GM18502 (cell line): Measurements from ENCODE around the gene SDHB.

Experiments used
- ATAC-seq: cut with Tn5 transposase; IDR thresholded peaks from one replicate; pipeline ENCODE4 v1.9.1; 2021; ENCODE audit warnings: mild to moderate bottlenecking; ENCODE audit not compliant: unreplicated experiment, poor library complexity

SDHB gene

DNA sequence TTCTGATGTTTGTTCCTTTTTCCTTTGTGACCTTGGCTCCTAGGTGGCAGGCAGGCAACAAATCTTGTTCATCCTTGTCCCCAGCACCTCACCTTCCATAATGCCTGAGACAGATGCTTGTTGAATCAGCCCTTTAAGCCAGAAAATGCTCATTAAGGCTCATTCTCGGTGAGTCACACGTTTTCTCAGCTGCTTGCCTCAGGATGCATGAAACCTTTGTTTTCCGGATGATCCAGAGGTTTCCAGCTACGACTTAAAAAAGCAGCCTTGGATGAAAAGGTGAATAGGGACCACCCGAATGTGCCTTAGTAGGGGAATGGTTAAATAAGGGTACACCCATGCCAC lies 37.5 kb downstream of the SDHB start:
- ATAC-seq, result no peak

DNA sequence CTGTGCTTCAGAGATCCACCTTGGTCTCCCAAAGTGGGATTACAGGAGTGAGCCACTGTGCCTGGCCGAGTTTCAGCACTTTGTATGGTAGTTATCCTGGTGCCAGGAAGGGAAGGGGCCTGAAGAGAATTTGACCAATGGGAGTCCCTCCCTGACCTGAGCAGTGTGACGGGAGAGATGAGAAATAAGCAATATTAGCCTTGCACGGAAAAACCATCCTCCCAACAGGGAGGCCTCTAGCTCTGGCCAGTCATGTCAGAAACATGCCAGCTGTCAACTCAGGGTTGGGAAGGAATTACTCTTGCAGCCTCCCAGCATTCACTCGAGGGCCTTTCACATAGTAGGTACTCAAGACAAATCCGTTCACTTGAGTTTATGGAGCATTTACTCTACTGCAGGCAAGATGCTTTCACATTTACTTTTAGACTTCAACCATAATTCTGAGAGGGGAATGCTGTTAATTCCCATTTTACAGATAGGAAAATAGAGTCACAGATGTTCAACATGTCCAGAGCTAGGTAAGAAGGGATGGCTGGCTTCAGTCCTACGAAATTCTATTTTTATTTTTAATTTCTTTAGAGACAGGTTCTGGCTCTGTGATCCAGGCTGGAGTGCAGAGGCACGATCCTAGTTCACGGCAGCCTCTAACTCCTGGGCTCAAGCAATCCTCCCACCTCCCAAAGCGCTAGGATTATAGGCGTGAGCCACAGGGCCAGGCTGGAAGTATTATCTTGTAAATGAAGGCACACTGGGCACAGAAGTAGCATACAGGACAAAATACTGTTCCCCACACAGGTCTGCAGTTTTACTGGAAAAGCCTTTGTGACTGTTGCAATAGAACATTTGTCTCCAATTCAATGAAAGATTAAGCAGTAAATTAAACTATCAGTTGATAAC lies 38.9 kb downstream of the SDHB start:
- no peak for ATAC-seq

DNA sequence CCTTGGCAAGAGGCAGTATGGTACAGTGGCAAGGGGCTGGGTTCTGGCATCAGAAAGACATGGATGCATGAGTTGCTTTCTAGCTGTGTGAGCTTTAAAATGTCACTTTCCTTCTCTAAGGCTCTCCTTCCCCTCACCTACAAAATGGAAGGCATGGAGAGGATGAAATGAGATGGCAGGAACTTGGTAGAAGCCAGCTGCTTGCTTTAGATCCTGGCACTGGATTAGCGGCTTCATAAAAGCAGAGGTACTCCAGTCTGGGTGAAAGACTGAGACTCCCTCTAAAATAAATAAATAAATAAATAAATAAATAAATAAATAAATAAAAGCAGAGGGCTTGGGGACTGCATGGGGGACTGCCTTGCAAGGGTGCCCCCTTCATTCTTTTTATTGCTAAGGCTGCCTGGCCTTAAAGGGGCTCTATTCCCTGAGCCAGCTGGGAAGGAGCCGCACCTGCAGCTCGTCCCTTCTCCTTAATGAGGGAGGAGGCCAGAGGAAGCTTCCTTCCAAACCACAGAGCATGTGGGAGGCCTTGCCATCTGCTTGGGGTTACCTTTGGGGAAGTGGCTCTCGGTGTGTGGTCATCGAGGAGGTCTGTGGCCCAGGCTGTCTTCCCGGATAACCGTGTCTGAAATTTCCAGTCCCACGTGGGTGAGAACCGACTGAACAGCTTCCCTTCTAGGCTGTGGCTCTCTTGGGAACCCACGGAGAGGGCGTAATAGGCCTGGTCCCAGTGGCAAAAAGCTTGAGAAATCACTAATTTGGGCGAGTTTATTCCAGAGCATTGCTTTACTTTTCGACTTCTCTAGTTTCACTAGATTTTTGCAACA lies 40.1 kb downstream of the SDHB start:
- no peak for ATAC-seq

DNA sequence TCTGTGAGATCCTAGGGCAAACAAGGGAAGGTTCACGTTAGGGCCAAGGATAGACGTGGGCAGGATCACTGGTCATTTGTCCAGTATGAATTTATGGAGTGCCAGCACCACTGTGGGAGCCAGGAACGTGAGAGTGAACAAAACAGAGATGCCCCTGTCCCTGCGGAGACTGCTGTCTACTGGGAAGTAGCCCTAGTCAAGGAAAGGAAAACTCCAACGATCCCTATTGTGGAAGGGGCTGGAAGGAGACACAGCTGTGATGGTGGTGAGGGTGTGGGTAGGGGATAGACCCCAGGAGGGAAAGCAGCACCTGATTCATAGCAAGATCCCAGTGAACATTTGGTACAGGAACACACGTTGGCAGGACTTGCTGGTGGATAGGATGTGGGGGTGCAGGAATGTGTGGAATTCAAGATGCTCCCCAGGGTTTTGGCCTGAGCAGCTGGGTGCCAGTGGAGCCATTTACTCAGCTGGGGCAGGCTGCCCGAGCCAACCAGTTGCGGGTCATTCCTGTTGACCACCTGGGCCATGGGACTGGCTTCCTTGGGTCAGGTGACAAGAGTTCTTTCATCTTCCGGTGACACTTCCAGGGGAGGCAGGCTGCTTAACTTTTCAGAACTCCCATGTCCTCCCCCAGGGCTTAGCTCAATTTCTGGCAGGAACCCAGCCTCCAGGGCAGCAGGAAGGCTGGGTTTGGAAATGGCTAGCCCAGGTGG lies 40.9 kb downstream of the SDHB start:
- ATAC-seq, result no peak

DNA sequence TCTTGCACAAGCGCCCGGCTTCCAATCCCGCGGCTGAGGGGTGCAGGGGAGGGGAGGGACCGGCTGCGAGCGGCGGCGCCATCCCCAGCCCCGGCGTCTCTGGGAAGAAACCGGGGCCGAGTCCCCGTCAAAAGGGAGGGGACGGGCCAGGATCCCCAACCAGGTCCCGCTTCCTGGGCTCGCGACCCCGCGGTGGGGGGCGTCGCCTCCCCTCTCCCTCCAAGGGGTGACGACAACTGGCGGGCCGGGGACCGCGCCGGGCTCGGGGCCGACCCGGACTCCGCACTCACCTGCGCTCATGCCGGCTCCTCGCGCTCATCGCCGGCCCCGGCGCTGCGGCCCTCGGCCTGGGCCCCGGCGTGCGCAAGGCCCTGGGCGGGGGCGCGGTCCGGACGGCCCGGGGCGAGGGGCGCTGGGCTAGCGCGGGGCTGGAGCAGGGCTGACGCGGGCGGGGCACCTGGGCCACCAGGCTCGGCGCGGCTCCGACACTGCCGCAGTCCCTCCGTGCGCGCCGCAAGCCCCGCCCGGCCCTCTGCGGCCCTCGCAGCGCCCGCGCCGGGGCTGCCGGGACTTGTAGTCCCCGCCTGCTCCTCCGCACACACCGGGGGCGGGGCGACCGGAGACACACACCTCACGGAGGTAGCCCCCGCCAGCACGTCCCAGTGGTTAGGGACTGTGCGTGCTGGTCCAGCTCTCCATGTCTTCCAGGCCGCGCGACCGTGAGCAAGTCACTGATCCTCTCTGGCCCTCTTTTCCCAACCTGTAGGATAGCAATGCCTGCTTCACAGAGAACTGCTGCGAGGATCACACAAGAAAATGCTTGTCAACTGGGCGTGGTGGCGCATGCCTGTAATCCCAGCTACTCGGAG lies 42.2 kb downstream of the SDHB start, which contains the start of gene ATP13A2:
ATP13A2 (minus strand) TSS at position 490 of the 869 bp plus-strand sequence; CDS start at position 300, 190 bp downstream.
- ATAC-seq, result peak; percentile 88

DNA sequence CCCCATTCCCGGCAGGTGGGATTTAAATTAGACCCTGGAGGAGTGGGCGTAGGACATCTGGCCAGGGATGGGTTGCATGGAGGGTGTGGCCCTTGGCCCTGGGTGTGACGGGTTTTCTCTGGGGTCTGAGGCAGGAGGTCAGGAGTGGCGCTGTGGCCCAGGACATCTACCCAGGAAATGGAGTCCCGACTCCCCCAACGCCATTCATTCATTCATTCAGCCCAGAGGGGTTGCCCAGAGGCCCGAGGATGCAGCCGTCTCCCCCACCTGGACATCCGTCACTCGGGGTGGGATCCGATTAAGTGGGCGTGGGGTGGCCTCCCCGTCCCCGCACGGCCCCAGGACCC lies 42.8 kb downstream of the SDHB start:
- no peak for ATAC-seq

DNA sequence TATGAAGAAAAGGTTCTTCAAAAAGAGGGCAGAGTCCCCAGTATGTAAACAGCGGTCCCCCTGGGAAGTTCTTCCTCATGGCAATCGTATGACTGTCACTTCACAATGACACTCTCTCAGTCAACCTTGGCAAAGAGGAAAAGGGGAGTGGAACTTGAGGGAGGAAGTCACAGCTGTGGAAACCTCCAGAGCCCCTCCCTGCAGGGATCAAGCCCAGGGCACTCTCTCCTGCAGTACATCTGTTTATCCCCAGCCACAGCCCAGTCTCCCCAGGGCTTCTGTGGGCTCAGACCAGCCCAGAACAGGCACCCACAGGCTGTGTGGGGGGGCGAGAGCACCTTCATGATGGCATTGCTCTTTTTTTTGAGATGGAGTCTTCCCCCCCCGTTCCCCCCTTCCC lies 44.1 kb downstream of the SDHB start:
- no peak for ATAC-seq

DNA sequence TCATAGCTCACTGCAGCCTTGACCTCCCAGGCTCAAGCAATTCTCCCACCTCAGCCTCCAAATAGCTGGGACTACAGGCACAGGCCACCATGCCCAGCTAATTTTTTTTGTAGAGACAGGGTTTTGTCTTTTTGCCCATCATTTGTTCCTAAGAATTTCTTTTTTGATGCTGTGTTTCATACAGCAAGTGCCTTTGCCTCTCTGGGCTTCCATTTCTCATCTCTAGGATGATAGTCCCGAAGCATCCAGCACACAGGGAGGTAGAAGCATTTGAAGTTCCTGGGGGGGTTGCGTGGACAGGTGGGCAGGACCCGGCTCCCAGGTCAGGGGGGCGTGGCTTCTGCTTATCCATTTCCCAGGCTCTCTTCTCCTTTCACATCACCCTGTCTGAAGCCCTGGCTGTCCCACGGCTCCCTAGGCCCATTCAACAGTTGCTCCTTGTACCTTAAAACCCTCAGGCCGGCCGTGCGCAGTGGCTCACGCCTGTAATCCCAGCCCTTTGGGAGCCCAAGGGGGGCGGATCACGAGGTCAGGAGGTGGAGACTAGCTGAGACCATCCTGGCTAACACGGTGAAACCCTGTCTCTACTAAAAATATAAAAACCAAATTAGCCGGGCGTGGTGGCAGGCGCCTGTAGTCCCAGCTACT lies 45.5 kb downstream of the SDHB start:
- no peak for ATAC-seq

DNA sequence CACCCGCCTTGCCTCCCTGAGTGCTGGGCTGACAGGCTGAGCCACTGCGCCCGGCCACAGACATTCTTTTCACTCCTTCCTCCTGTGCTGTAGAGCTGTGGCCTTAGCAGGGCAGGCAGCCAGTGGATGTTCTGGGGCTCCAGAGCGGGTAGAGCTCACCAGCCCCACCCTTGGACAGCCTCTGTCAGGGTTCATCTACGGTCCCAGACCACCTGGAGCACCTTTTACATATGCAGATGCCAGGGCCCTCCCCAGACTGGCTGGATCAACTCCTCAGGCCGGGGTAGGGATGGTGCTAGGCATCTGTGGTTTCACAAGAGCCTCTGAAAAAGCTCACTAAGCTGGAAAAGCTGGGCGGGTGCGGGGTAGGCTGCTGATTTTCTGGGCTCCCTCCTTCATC lies 46.7 kb downstream of the SDHB start:
- no peak for ATAC-seq

DNA sequence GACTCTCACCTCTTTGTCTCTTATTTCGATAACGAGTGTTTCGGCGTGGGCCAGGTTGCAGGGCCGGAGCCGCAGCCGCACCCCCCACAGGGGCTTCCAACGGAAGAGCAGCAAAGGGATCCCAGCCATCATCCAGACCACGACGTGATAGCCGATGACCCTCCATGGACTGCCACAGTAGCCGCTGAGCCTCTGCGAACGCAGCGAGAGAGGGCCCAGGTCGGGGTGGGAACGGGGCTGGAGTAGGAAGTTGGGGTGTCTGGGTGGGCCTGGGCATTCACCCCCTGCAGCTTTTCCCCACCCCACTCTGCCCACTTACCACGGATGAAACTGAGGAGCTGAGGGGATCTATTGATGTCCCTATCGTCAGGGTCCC lies 48.5 kb downstream of the SDHB start:
- ATAC-seq, result no peak

DNA sequence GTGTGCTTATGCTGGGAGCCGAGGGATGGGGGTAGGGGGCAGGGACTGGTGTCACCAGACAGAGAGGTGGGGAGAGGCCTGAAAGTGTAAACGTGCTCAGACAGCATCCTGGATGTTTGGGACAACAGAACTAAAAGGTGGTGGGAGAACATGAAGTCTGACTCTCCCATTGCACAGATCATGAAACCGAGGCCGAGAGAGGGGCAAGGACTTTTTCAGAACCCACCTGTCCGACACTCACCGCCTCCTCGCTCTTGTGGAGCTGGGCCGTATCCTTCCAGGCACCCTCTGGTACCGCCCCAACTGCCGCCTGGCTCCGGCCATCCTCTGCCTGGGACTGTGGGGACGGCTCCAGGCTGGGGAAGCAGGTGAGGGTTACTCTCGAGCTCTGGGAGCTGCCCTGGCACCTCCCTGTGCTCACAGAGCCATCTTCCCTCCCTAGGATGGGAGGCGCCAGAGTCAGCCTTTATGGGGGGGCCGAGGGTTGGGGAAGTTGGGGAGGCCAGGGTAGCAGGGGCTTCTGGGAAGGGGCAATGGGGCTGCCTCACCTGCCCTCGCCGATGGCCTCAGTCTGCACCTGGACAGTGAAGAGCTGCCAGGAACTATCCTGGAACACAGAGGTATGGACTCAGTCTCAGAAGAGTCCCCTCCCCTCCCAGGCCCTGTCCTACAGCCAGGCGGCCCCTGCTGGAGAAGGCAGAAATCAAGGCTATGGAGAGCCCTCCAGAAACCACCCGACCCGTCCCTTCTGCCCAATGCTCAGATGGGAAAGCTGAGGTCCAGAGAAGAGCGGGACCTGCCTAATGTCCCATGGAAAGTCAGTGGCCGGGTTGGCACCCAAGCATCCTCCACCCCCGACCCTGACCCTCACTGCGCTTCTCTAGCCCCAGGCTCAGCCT lies 49.1 kb downstream of the SDHB start:
- no peak for ATAC-seq

DNA sequence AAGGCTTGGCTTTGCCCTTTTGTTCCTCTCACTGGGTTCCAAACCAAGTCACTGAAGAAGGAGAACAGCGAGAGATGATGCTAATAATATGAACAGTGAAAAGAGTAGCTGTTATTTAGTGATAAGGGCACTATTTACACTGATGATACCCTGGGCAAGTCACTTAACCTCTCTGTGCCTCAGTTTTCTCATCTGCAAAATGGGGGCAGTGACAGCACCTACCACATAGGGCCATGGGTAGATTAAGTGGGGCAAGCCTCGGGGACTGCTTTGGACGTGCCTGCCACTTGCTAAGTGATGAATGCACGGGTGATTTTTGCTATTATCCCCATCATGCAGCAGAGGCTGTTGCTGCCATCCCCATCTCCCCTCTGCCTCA lies 51.3 kb downstream of the SDHB start:
- no peak for ATAC-seq

DNA sequence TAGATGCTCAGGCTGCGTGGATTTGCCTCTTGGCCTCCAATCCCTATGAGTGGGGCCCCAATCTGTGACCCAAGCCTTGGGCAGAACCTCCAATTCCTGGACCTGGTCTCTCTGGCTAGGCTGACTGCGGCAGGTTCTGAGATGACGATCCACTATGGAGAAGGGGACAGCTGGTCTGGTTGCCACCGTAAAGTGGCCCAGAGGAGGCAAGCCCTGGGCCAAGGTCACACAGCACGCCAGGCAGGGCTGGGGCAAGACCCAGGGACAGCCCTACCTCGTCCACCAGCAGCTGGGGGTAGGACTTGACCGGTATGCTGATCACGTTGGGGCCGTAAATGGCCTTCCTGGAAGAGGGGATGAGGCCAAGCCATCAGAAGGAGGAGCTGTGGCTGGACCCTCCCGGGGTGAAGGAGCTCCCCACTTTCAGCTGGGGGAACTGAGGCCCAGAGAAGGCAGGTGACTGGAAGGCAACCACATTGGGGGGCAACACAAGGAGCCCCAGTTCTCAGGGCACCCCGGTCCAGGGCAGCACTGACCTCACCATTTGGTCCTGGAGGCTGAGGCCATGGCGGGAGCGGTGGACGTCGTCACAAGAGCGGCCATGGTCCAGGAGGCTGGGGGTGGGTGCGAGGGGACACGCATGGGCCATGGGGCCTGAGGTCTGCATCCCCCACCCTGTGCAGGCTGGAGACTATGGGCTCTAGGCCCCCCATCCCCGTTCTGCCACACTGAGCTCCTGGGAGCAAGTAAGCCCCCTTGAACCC lies 51.9 kb downstream of the SDHB start:
- ATAC-seq, result no peak

DNA sequence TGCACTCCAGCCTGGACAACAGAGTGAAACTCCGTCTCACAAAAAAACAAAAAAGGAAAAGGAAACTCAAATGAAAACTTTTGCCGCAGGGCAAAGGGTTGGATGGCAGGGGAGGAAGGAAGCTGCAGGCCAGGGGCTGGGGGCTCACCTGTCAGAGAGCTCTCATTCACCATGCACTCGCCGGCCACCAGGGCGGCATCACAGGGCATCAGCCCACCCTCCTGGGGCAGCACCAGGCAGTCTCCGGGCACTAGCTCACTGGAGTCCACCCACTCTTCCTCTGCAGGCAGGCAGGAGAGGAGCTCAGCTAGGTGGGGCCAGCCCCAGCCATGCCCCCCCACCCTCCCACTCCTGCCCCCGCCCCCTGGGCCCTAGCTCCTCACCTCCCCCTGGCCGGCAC lies 54.0 kb downstream of the SDHB start:
- no peak for ATAC-seq

DNA sequence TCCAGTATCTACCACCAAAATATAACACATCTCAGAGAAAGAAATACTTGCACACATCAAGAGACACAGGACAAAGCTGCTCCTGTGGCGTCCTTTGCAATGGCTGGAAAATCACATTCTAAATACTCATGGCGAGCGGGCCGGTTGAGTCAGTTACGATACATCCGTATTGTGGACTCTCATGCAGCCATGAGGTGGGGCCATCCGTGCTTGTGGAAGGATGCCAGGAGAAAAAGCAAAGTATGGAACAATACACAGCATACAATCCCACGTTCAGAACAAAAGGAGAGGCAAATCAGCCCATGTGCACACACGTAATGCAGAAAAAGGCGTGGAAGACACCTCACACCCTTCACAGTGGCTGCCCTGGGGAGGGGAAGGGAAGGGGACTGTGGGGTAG lies 55.2 kb downstream of the SDHB start:
- ATAC-seq, result no peak

DNA sequence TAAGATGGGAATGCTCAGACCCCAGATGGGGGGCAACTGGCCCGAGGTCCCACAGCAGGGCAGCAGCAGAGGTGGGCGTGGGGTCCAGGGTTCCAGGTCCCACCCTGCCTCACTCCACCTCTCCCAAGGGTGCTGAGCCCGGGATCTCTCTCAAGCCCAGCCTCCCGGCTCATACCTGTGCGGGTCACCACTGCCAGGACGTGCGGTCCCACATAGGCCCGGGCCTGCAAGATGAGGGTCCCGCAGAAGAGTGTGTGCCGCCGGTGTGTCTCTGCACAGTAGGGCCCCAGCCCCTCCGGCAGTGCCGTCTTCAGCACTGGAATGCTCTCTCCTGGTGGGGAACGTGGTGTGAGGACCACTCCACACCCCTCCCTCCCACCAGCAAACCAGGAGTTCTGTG lies 57.0 kb downstream of the SDHB start:
- ATAC-seq, result no peak

DNA sequence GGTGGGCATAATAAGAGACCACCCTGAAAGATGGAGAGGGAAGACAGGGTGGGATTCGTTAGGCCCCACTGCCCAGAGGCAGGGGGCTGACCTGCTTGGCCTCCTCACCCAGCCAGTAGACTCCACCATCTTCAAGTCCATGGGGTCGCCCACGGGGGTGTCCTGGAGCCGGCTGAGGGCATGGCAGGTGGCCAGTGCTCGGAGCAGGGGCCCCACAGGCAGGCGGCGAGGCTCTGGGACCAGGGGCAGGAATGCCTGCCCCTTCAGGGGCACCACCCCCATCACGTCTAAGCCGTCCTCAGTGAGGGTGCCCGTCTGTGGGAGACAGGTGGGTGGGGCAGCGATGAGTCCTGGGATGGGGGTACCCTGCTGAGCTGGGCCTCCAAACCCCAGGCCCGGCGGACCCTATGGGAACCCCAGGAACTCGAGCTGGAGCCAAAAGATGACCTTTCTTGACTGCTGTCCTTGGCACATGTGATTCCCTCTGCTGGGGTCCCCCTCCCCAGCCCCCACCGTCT lies 60.3 kb downstream of the SDHB start:
- ATAC-seq, result no peak

DNA sequence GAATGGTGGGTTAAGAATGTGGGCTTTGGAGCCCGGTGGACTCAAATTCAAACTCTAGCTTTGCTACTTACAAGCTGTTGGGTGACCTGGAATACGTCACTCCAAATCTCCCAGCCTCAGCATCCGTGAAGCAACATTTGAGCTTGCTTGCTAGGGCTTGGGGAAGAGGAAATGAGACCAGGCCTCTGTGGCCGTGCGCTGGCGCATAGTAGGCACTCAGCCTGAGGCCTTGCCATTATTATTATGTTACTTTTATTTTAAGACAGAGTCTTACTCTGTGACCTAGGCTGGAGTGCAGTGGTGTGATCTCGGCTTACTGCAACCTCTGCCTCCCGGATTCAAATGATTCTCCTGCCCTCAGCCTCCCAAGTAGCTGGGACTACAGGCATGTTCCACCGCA lies 61.2 kb downstream of the SDHB start:
- ATAC-seq, result no peak
